Psoas muscle (tissue), 8 donors: Measurements from ENCODE around the gene IQSEC1. TPM values are rescaled to one million over a fixed set of nuclear protein-coding genes. Genes with fewer than 3 reads are reported as not detected.

Experiments used
- ATAC-seq, 4 donors: fragments of 200-7000 bp; cut with Tn5 transposase; one replicate each; pipeline ENCODE4 v1.9.1; 2020; ENCODE audit warnings: moderate library complexity in 3 of 4, mild to moderate bottlenecking in 2 of 4
- DNase-seq, 2 donors: peaks; one replicate each; pipeline ENCODE4 v3.0.0-alpha.2; 2020
- H3K27ac ChIP-seq: fragments of 200-600 bp; one replicate; pipeline ENCODE4 v1.8.0; 2022
- H3K27me3 ChIP-seq, 3 donors: fragments of 200-600 bp in 1 of 3; one replicate each; pipeline versions ENCODE4 v1.6.1 to v1.8.0; 2013 to 2022; ENCODE audit warnings: low read length in 2 of 3, mild to moderate bottlenecking in 2 of 3, moderate library complexity in 1 of 3; ENCODE audit not compliant: insufficient read depth in 3 of 3
- H3K36me3 ChIP-seq, 2 donors: fragments of 200-600 bp in 1 of 2; one replicate each; pipeline versions ENCODE4 v1.6.1 to v1.8.0; 2013 to 2022; ENCODE audit warnings: low read depth in 1 of 2, mild to moderate bottlenecking in 1 of 2, moderate library complexity in 1 of 2; ENCODE audit not compliant: insufficient read depth in 1 of 2
- H3K4me1 ChIP-seq: fragments of 200-600 bp; one replicate; pipeline ENCODE4 v1.8.0; 2022
- H3K4me3 ChIP-seq: fragments of 200-600 bp; one replicate; pipeline ENCODE4 v1.8.0; 2022; ENCODE audit warnings: mild to moderate bottlenecking
- H3K9me3 ChIP-seq: fragments of 200-600 bp; one replicate; pipeline ENCODE4 v1.8.0; 2022
- CTCF ChIP-seq: fragments of 200-600 bp; IDR thresholded peaks from one replicate; pipeline ENCODE4 v1.8.0; 2022; ENCODE audit warnings: antibody characterized with exemption
- WGBS, 3 donors: extraction: QIAGEN DNeasy Blood & Tissue Kit; methylation state at CpG; one replicate each; pipeline versions ENCODE4 v1.1.6 to v1.1.7; 2013; 5-methylcytosine and 5-hydroxymethylcytosine counted together
- intact Hi-C, 2 donors: fragments of 100-400 bp; cut with DNase I; formaldehyde crosslinking; loops; one replicate each; pipeline versions ENCODE4 v1.11.0 to v1.14.2; 2022
- polyA plus RNA-seq, 3 donors: library from polyadenylated mRNA; stranded (reverse); fragments of 200-250 nt; gene quantifications; one replicate each; pipeline ENCODE4 v1.2.3, GENCODE V29; 2013
- total RNA-seq, 4 donors: library from RNA; stranded (reverse); fragmentation: NEBNext Ultra II Directional in 2 of 4; extraction: Animal tissue kit (Norgen Biotek cat#: 25700) in 2 of 4; gene quantifications; one replicate each; pipeline versions ENCODE4 v1.2.1 to v1.2.4, GENCODE V29; 2021 to 2023
- donor health status: healthy with polysubstance abuse.
- donor health status: DM: no; HTN: no; CAD: no; lungs with moderate emphysema.
- donor health status: Bipolar disorder and iron deficiency.
- donor health status: healthy.
- donor health status: DM: yes; HTN: yes; CAD: no.
- donor health status: DM: no; HTN: no; CAD: no.
- donor health status: DM: no; HTN: no; CAD: no.
- donor health status: DM: yes; HTN: yes; CAD: no.

IQSEC1 gene
- total and polyA plus RNA-seq, 7 donors: 8.6 to 45.4 (median 28.0) TPM

GRCh38 chr3:12987602-12988001 lies 85.6 kb downstream of the IQSEC1 start:
- Histone ChIP-seq H3K9me3 (no peaks in the 10 kb centered on the region), H3K27ac (no peak overlapping the region), H3K36me3 (no peaks in the 10 kb centered on the region), H3K4me3 (no peak overlapping the region), H3K27me3 (no peaks in the 10 kb centered on the region), H3K4me1 (peaks cover 43% of the 10 kb centered on the region)
- DNase-seq (no peak), ATAC-seq (no peak)
- intact Hi-C loops: loop anchor here in 1 of 2 donors (5.0 kb wide), 1 partner anchor 120 kb away; no protein-coding TSS in a partner anchor
- 96 to 99% (median 97%) methylated on average over 5 of the region's 5 CpGs for WGBS, 3 donors
- no peak for TF ChIP-seq CTCF

GRCh38 chr3:12986986-12987385 lies 86.2 kb downstream of the IQSEC1 start:
- H3K4me3 ChIP-seq: no peak overlapping the region
- peak; percentile 6 to 19 (median 14) for ATAC-seq
- no peaks in the 10 kb centered on the region for H3K9me3 ChIP-seq
- DNase-seq: peak in 1 of 2 donors; percentile 60
- H3K36me3 ChIP-seq: no peaks in the 10 kb centered on the region
- 45 to 51% (median 49%) methylated on average over 13 to 15 of the region's 15 CpGs for WGBS, 3 donors
- peak overlapping the region; percentile 50 for H3K27ac ChIP-seq
- no peak for TF ChIP-seq CTCF
- H3K27me3 ChIP-seq: no peaks in the 10 kb centered on the region
- peaks cover 43% of the 10 kb centered on the region for H3K4me1 ChIP-seq
- intact Hi-C loops: loop anchor here in 1 of 2 donors (5.0 kb wide), 1 partner anchor 120 kb away; no protein-coding TSS in a partner anchor

GRCh38 chr3:12986521-12986920 lies 86.7 kb downstream of the IQSEC1 start:
- no peak for ATAC-seq
- no peaks in the 10 kb centered on the region for H3K27me3 ChIP-seq
- 75 to 90% (median 75%) methylated on average over 11 of the region's 11 CpGs for WGBS, 3 donors
- H3K4me3 ChIP-seq: no peak overlapping the region
- TF ChIP-seq CTCF: no peak
- intact Hi-C loops: loop anchor here in 1 of 2 donors (5.0 kb wide), 1 partner anchor 119 kb away; no protein-coding TSS in a partner anchor
- DNase-seq: peak in 1 of 2 donors; percentile 50
- peak overlapping the region; percentile 50 for H3K27ac ChIP-seq
- no peaks in the 10 kb centered on the region for H3K9me3 ChIP-seq
- no peaks in the 10 kb centered on the region for H3K36me3 ChIP-seq
- peaks cover 43% of the 10 kb centered on the region for H3K4me1 ChIP-seq

- no peak for ATAC-seq
- Histone ChIP-seq H3K9me3 (no peaks in the 10 kb centered on the region), H3K27ac (peak overlapping the region; percentile 50), H3K36me3 (no peaks in the 10 kb centered on the region), H3K4me1 (peaks cover 43% of the 10 kb centered on the region), H3K4me3 (no peak overlapping the region), H3K27me3 (no peaks in the 10 kb centered on the region)
- WGBS, 3 donors: 82 to 91% (median 85%) methylated on average over 8 of the region's 8 CpGs
- no peak for TF ChIP-seq CTCF
- peak in 1 of 2 donors; percentile 36 for DNase-seq
- intact Hi-C loops: loop anchor here in 1 of 2 donors (5.0 kb wide), 1 partner anchor 119 kb away; no protein-coding TSS in a partner anchor
Measured at GRCh38 chr3:12986031-12986430, 87.2 kb downstream of the IQSEC1 start.

GRCh38 chr3:12985148-12985547 lies 88.1 kb downstream of the IQSEC1 start:
- TF ChIP-seq CTCF: no peak
- DNase-seq (peak in 1 of 2 donors; percentile 65), ATAC-seq (peak; percentile 64 to 78 (median 71))
- H3K4me3 ChIP-seq: no peak overlapping the region
- H3K36me3 ChIP-seq: no peaks in the 10 kb centered on the region
- peaks cover 38% of the 10 kb centered on the region for H3K4me1 ChIP-seq
- intact Hi-C loops: loop anchor here (2.0 to 5.0 kb wide), 2 partner anchors 114 to 118 kb away; no protein-coding TSS in a partner anchor
- H3K27me3 ChIP-seq: no peaks in the 10 kb centered on the region
- peak overlapping the region; percentile 36 for H3K27ac ChIP-seq
- 42 to 54% (median 46%) methylated on average over 6 of the region's 6 CpGs for WGBS, 3 donors
- no peaks in the 10 kb centered on the region for H3K9me3 ChIP-seq
